NCI-H2029 (cell line): Measurements from ENCODE around the gene NPR3.

ENCODE experiments used
- DNase-seq: peaks from one replicate; lab custom pipeline; 2025; lab: John Stamatoyannopoulos, UW

Gene NPR3

DNA sequence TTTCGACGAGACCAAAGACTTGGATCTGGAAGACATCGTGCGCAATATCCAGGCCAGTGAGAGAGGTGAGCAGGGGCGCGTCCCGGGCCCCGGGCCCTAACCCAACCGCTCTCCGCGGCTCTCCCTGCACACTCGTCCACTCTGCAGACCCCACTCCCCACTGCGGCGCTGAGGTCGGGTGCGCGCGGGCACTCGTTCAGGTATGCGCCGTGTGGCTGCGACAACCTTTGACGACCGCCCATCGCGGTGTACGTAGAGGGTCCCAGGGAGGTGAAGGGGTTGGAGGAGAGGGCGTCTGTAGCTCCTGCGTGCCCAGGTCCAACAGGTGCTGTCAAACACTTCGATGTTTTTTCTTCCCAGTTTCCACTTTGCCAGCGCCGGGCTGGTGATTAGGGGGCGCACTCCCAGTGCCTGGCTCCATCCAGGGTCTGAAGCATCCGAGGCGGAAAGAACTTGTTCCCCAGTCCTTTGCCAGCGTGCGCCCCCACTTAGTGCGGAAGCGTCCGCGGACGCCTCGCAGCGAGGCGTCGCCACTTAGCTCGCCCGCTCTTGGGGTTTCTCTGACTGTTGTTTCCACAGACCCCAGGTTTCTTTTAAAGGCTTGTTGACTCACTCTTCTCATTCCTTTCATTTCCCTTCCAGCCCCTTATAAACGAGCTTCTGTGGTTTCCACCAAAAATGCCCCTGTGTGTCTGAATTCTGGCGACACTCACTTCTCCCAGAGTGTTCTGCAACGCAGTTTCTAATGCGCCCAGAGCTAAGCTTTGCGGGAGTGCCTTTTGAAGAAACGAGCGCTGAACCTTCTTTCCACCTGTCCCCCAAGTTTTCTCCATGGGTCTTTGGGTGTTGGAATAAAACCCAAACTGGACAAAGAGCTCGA is 1.6 kb downstream of the NPR3 start:
- DNase-seq: no peak

DNA sequence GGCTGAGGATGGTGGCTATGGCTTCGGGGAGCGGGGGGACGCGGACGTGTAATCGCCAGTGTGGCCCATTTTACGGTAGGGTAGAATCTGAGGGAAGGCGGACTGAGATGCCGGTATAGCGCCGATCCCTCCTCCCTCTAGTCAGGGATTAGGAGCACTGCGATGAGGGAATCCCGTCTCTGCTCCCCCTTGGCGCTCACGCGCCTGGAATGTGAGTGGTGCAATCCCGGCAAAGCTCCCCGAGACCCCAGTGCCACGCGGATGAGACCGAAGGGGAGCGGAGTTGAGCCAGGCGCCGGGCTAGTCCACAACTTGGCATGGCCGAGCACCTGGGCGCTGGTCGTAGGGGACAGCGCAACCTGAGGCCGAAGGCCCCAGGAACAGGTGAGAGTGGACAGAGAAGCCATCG is 2.2 kb downstream of the NPR3 start:
- DNase-seq: no peak

DNA sequence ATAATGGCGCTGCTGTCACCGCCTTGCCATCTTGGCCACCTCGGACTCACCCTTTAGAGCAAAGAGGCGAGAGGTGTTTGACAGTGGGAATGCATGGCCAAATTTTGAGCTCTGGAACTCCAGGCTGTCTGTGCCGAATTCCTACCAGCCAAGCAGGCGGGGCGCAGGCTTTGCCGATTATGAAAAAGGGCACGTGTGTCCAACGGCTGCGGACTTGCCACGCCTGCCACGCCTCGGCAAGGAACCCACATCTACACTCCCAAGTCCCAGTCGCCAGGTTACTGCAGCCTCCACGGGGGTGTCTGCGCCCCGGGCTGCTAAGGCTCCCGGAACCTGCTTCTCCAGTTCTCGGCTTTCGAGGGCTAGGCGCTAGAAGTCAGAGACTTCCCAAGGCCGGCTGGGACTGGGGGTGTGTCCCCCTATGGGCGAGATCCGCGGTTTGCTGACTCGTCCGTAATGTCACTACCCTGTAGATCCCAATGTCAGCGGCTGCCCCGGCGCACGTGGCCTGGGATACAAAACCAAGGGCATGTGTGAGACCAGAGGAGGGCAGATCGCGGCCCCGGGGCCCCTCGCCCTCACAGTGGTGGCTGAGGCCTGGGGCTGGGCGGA is 2.8 kb downstream of the NPR3 start:
- no peak for DNase-seq

DNA sequence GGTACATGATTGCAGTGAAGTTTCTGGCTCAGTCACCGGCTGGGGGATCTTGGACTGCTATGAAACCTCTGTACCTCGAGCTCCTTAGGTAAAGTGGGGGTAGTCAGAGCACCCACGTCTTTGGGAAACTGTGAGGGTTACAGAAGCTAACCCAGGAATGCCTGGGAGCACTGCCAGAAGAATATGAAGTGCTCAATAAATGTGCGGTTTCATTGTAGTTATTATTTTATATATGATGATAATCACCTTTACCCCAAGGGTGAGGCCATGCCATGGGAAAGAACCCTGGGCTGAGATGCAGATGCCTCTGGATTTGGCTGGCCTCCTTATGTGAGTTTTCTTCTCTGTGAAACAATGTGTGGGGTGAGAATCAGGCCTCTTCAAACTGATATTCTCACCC is 3.7 kb downstream of the NPR3 start:
- no peak for DNase-seq

DNA sequence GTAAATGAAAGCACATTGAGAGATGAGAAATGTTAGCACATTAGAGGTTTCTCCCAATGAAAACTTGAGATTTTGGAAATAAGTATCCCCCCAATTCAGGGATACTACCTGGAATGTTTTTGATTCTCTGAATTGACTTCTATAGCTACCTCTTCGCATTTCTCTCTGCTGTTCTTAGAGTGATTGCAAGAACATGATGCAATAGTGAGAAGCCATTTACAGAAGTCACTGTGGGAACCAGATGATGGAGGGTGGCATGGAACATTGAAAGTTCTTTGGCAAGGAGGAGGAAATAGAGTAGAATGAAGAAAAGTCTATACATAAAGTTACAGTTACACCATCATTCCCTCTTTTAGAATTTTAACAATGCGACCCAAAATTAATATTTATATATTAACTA is 9.2 kb downstream of the NPR3 start:
- DNase-seq: no peak

DNA sequence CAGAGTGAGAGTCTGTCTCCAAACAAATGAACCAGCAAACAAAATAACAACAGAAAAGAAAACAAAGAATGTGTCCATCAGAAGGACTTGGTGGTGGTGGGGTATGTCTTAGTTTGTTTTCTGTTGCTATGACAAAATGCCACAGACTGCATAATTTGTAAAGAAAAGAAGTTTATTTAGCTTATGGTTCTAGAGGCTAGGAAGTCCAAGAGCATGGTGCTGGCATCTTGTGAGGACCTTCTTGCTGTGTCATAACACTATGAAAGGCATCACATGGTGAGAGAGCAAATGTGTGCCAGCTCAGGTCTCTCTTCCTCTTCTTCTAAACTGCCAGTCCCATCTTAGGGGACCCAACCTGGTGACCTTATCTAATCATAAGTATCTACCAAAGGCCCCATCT is 10.5 kb downstream of the NPR3 start:
- no peak for DNase-seq

DNA sequence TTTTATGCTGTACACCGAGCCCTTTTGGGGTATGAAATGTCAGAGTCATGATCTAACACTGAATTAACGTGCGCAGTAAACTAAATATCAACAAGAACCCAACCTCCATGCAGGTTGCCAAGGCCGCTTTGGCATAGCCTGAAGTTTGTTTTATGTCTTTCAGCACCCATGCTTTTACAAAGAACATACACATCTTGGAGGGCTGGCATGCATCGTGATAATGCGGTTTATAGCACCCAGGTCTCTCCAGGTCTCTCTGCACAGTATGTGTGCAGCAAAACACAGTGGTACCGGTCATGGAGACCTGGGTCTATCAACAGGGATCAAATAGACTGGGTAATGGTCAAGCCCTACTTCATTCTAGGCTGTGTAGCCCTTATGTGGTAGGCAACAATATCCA is 11.8 kb downstream of the NPR3 start:
- no peak for DNase-seq

DNA sequence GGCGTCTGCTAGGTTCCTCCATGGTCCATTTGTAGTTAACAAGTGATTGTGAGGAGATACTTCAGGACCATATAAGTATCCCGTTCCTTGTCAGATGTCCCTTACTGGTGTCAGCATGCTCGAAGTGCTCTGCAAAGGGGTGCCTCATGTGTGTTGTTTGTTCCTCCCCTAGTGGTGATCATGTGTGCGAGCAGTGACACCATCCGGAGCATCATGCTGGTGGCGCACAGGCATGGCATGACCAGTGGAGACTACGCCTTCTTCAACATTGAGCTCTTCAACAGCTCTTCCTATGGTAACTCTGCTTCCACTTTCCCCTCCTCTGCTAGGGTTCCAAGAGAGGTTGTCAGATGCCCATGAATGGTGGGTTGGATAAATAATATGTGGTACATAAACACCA is 13.4 kb downstream of the NPR3 start:
- DNase-seq: no peak

DNA sequence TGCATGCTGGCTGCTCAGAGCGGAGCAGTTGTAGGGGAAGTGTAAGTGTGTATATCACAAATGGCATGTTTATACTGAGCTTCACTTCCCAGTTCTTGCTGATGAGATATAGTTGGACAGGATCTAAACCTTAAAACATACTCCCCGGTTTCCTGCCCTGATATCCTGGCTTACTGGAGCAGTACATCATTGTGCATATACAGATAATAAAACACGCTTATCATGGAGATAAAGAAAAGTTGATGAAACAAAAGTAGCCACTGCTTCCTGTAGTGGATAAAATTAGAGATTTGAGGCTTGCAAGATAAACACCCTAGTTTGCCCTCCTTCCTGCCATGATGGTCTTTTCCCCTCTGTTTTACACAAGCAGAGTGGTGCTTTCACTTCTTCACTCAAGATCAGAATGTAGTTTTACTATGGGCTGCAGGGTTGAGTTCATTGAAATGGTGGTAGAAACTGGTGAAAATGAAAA is 15.0 kb downstream of the NPR3 start:
- DNase-seq: no peak

DNA sequence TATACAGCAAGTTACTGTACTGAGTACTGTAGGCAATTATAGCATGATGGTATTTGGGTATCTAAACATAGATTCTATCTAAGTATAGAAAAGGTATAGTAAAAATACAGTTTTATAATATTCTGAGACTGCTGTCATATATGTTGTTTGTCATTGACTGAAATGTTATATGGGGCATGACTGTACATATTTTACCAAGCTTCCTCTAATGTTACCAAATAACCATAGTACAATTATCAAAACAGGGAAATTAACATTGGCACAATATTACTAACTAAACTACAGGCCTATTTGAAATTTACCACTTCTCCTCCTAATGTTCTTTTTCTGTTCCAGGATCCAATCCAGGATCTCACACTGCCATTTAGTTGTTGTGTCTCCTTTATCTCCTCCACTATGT is 18.5 kb downstream of the NPR3 start:
- no peak for DNase-seq

DNA sequence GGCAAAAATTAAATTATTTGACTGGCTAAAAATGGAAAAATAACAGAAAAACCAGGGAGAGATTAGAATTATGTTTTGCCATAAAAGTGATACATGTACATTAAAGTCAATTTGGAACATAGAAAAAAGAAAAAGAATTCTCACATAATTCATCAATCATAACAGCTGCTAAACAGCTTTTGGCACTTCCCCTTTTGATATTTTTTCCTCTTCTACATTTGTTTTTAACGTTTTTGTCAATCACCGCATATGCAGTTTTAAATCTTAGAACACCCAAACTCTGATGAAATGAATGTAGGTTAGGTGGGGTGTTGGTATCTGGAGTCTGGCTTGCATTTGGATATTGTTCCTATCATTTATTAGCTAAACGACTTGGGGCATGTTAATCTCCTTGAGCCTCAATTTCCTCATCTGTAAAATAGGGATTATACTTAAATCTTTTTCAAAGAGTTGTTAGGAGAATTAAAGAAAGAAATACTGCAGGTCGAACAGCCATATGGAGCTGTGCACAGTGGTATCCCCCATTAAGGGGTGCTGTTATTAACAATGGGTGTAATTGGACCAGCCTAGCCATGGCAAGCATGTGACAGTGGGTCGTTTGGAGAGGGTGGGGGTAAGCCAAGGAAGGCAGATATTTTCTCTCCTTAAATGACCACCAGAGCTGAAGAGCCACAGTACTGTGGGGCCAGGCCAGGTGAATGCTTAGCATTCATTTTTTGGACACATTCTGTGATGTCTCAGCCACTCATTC is 22.6 kb downstream of the NPR3 start:
- DNase-seq: no peak

DNA sequence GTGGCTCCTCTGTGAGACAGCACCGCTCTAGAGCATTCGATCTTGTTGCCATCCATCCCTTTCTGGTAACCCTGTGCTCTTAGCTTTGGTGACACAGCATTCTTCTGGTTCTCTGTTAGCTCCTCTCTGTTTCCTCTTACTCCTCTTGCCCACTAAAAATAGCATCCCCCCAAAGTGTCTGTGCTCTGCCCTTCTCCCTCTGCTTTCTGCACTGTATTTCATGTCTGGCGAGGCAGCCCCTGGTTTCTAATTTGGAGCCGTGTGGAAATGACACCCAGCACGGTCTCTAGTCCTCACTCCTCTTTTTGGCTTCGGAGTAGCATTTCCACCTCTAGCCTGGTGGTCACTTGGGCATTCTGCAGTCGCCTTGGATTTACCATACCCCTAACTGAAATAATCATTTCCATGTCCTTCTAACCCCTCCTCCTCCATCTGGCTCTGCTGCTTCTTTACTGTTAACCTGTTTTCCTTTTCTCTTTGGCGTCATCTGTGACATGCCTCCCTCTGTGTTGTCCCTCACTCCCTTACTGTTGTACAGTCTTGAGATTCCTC is 23.8 kb downstream of the NPR3 start:
- no peak for DNase-seq

DNA sequence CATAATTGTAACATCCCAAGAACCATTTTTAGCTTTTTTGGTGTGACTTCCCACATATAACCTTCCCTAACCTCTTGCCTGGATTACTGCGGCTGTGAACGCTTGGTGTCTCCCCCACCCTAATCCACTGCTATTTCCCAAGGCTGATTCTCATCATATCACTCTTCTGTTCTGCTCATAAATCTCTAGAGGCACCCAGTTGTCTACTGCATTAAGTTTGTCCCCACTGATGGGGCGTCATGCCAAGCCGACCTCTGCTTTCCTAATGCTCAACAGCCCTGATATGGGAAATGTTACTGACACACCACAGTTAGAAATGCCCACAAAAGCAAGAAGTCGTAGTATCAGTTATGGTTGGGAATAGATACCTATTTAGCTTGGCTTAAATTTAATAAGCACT is 24.4 kb downstream of the NPR3 start:
- DNase-seq: no peak

DNA sequence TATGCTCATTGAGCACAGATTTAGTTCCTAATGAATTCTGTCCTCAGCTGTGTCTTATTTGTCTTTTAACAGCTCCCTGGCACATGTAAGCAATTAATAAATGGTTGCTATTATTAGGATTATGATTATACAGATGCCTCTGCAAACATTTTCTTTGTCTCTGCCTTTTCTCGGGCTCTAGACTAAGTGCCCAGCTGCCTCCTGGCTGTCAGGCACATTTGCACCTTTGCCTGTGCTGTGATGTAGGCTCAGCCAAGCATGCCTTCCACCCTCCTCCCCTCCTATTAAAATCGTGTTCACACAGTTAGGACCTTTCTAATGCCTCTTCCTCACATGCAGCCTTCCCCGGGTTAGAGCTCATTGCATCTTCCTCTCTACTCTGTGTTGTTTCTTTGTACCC is 25.7 kb downstream of the NPR3 start:
- no peak for DNase-seq

DNA sequence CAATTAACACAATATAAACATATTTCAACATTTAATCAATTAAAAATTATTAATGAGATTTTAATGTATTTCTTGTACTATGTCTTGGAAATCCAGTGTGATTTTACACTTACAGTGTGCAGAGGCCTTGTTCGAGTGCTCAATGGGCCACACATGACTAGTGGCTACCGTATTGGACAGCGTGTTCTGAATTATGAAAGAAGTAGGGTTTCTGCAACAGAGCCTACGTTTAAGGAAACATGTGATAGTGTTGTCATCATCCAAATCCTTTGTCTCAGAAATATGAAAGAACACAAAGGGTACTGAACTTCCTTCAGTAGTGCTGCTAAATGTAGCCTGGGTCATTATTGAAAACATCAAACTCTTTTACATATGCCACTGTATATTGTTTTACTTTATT is 29.5 kb downstream of the NPR3 start:
- DNase-seq: no peak

DNA sequence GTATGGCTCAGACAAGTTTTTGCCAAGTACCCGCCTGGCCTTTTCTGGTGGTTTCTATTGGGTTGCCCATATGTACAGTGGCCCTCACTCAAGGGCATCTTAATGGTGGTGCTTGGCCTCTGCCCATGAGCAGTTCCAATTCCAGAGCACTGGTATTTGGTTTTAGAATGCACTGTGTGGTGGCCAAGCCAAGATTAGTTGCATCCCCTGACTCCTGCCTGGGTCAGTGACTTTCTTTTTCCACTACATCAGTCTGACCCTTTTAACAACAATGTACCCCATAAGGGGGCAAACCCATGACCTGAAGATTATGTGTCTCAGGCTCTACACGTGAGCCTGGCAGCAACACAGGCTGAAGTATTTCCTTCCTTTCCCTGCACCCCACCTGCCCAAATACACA is 34.2 kb downstream of the NPR3 start:
- DNase-seq: no peak

DNA sequence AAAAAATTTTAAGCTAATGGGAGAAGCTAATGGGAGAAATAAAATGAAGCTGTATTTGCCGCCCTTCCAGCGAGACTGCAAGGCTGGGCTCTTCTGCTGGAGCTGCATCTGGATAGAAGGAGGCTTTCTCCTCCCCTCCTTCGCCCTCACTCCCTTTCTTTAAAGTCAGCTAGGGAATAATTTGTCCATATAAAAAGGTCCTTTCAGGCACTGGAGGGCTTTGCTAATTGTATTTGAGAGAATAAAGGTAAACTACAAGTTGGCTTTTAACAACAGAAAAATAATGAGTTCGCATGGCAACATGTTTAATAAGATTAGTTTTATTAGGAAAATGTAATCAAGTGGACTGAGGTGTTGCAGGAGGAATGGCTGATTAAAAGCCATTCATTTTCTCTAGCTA is 41.3 kb downstream of the NPR3 start:
- no peak for DNase-seq

DNA sequence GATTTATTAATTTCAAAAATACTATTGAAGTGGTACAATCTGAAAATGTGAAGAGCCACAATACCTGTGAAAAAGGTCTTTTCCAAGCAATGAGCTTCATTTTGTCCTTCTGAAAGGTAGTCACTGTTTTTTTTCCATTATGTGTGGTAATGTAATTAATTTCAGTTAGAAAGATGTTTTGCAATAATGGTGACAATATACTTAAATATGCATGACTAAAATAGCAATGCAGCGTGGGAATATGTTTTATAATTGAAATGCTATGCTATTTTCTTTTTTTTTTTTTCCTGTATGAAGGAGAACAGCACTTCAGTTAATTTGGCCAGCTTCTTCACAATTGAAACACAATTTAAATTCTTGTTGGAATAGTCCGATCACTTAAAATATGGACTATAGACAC is 41.9 kb downstream of the NPR3 start:
- DNase-seq: no peak

DNA sequence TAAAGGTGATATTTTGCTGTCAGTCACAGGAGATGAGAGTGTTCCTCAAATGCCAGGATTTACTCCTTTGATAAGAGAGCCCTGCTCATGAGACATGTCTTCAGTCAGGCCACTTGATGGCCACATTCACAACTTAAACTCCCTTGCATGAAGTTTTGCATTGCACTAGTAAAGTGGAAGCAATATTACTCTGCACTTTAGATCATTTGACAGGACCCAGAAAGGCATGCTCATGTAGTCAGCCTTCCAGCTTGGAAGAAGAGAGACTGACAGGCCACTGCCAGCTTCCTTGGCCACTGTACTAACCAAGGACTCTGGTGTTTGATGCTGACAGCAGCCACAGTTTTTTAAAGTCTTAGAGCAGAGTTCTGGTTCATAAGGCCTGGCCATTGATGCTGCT is 42.6 kb downstream of the NPR3 start:
- no peak for DNase-seq

DNA sequence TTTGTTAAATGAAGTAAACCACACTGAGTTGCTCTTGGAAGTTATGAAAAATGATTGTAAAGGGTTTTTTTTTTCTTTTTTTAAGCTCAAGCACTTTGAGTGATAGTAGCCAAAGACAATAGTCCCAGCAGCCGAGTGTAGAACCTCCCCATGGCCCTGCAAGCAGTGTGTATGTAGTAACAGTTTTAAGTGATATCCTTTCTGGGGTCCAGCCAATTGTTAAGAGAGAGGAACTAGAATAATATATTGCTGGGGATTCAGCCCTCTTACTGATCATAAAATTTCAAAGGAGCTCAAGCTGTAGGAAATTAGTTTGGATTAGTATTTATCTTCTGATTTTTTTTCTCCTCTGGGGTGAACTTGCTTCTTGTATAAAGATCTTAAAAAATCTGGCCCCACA is 43.2 kb downstream of the NPR3 start:
- DNase-seq: no peak

DNA sequence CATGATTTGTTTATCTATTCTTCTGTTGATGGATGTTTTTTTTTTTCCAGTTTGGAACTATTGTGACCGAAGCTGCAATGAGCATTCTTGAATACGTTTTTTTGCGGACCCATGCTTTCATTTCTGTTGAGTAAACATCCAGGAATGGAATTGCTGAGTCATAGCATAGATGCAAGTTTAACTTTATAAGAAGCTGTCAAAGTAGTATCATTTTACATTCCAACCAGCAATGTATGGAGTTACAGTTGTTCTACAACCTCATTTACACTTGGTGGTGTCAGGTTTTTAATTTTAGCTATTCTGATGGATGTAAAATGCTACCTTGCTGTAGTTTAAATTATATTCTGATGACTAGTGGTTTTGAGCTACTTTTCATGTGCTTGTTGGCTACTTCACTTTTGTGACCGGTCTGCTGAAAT is 49.0 kb downstream of the NPR3 start:
- no peak for DNase-seq

DNA sequence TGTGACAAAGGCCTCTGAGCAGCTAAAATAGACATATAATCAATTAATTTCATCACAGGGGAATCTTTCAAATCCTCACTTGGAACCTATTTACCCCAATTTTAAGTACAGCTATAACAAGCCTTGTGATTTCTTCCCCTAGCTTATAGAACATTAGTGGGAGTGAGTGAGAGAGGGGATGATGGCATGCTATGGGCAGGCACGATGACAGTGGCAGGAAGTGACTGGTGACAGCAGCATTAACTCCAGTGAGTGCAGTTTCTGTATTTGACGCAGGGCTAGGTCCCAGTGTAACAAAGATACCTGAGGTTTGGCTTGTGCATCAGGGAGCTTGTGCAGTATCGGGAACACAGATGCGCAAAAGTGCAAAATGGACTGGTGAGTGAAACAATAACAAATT is 54.1 kb downstream of the NPR3 start:
- DNase-seq: no peak
